HG03060 (cell line): Measurements from ENCODE around the gene TNNT1.
"Not testable (repeated sequence)": the region's sequence is repeated elsewhere in the genome, so short reads cannot be mapped to it uniquely, and the experiment has no call there.

ENCODE experiments used
- ATAC-seq: cut with Tn5 transposase; IDR thresholded peaks from one replicate; pipeline ENCODE4 v1.9.1; 2021; ENCODE audit warnings: low read depth, moderate number of reproducible peaks; ENCODE audit not compliant: unreplicated experiment

The TNNT1 gene

DNA sequence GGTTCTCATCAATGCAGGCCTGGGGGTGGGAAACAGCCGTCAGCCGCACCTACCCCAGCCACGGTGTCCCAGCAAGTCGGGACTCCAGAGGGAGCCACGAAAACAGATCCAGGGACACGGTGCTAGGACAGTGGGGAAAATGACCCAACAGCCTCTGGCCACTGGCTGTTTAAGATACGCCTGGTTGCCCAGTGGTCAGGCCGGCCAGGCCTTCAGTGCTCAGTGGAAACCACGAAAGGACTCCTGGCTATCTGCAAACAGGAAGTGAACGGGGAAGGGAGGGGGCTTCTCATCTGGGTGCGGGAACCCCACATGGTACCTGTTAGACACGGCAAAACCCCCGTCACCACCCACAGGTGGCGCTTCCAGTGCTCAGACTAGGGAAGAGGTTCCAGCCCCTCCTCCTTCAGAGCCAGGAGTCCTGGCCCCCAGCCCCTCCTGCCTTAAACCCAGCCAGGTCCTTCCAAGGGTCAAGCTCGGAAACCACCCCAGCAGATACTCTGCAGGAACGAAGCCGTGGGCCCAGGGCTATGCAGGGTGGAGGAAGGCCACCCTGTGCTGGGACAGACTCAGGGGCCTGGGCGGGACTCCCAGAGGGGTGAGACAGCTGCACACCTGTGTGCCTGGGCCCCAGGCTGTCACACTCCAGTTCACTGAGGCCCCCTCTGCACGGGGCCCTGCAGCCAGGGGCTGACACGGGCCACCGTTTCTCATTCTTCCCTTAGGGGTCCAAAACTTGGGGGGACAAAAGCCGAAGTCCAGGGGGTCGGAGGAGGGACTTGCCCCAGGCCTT is 36.0 kb downstream of the TNNT1 start:
- ATAC-seq: no peak

GRCh38 chr19:55112246-55112776 is 36.7 kb downstream of the TNNT1 start:
- ATAC-seq: no peak

DNA sequence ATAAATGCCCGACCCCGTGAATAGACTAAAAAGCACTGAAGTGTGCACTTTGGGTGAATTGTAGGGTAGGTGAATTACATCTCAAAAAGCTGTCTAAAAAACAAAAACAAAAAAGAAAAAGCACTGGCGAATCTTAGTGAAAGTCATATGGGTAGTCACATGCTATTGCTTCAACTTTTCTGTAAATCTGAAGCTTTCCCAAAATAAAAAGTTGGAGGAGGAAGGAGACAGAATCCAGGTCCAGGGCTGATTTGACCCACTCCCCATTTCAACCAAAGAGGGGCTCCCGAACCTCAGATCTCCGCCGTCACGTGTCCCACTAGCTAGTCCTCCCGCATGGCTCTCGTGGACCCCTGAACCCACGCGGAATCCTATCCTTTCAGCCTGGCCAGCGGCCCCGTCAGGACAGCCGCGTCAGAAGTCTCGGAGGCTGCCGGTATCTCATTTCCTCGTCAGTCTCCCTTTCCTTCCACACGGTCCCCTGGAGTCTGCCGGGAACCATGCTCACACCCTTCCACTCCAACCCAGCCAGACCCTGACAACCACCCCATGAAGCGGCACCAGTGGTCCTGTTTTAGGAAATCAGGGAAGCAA is 37.7 kb downstream of the TNNT1 start:
- ATAC-seq: no peak

DNA sequence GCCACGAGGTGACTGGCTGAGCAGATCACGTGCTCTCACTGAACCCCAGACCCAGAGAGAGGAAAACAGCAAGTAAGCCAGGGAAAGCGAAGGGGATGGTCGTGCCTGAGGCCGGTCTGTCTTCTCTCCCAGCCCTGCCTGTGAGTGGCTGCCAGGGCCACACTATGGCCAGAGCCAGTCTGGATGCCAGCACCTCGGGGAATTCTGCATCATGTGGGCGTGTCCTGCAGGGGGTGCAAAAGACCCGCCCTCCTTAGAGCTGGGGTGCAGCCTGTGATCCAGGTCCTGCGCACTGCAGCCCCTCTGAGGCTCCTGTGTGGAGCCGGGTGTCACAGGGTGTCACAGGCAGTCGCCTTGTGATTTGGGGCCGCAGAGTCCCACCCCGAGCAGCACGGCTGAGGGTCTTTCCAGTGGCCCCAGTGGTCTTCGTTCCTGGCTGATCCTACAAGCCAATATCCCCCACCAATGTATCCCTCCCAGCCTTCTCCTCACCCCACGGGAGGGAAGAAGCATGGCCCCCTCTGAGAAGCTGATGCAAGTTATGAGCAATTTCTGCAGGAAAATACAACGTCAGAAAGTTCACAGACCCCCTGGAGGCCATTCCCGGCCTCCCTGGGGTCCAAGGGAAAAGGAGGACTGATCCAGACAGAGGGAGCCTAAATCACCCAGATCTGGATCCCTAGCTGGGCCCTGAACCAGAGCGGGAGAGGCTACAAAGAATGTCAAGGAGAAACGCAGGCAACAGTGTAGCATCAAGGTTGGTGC is 39.3 kb downstream of the TNNT1 start:
- no peak for ATAC-seq

- ATAC-seq: not testable (repeated sequence)
Measured at GRCh38 chr19:55107252-55107651, 41.8 kb downstream of the TNNT1 start.

DNA sequence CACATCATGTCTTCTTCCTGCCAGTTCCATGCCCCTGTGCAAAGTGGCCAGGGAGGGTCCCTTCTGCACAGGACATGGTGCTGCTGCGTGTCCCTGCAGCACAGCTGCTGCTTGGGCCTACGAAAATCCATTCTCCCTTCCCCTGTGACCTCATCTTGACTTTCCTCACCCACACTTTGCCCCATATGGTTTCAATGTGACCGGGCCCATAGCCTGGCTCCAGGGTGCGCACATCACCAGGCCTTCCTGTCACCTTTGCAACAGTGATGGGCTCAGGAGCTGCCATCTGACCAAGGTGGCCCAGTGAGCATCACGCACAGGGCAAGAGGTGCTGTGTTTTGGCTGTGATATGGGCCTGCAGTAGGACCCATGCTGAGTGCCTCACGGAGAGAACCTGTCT is 42.4 kb downstream of the TNNT1 start:
- ATAC-seq: no peak

GRCh38 chr19:55105237-55105636 is 43.8 kb downstream of the TNNT1 start:
- ATAC-seq: no peak

GRCh38 chr19:55103190-55103589 is 45.8 kb downstream of the TNNT1 start:
- no peak for ATAC-seq

GRCh38 chr19:55101261-55101660 is 47.7 kb downstream of the TNNT1 start:
- no peak for ATAC-seq

- ATAC-seq: no peak
Measured at GRCh38 chr19:55099557-55100506, 49.2 kb downstream of the TNNT1 start.

DNA sequence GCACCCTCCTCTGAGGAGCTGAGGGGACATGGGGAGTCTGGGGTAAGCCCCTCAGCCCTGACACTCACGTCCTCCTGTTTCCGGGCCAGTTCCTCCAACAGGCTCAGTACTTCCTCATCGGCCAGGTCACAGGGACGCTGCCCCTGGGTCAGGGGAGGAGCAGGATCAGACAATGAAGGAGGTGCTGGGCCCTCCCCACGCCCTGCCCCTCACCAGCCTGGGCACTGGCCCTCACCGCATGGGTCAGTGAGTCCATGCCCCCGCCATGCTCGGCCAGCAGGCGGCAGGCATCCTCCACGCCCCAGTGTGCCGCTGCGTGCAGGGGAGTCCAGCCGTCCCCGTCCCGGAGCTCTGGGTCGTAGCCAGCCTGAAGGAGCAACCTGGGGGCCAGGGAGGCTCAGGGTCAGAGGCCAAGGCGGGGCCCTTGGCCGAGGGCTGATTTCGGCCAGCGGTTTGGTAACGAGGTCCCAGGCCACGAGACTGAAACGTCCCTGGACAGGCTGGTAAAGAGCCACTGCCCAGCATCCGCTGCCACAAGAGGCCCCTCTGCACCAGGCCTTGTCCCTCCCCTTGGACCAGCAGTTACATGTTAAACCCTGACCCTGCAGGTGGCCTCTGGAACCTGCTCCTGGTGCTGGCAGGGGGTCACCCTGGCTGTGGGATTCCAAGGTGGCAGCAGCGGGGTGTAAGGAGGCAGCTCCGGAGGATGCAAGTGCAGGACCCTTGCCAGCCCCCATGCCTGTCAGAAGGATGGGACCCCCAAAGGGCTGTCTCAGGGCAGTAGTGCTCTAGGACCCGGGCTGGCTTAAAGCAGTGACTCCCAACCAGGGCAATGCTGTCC is 50.1 kb downstream of the TNNT1 start:
- ATAC-seq: no peak

DNA sequence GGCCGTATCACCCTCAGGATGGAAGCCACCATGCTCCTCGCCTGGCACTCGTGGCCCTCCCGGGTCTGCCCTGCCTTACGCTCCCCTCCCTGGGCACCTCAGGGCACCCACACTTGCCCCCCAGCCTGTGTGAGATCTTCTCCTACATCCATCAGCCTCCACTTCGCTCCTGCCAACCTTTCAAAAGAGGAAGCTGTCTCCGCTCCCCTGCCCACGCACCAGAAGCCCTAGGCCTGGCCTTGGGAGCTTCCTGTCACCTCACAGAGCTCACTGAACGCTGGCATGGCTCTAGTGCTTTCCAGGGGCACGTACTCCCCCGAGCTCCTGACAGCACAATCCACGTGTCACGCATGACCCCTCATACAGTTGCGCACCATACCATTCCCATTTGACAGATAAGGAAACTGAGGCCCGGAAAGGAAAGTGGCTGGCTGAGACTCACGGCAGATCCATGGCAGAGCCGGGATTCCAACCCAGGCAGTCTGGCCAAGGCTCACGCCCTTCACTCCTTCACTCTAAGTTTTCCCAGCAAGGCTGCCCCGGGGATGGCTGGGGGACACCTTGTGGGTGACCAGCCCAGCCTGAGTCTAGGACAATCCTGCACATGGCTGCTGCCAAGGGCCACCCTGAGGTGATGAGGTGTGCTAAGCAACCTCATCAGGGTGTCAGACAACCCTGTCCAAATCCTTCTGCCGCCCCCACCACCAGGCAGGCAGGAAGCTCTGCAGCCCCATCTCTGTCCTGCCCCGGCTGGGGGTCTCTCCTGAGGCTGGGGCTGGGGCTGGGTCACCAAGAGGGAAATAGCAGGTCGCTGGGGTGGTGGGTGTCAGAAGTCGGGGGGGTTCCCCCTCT is 50.9 kb downstream of the TNNT1 start:
- ATAC-seq: no peak

DNA sequence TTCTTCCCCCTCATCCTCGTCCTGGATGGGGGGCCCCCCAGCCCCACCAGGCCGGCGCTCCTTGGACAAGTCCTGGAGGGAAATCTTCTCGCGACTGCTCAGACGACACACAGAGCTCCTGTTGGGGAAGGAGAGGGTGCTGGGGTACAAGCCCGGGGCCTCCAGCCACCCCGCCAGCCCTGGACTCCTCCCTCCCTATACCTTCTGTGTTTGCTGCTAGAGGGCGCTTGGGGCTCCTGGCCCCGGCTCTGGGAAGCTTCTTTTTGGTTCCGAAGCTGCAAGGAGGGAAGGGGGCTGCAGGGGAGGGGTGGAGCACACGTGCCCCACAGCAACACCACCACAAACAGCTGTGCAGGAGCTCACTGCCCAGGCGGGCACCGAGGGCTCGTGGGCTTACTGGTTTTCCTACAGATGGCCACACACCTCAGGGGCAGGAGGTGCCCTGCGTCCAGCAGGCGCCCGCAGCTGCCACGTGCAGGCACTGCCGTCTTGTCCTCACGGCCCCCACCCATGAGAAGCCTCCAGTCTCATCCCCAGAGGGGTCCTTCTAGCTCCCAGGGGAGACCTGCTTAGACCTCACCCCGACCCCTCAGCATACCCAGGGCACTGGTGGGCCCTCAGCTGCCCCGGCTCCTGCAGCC is 52.8 kb downstream of the TNNT1 start:
- no peak for ATAC-seq

DNA sequence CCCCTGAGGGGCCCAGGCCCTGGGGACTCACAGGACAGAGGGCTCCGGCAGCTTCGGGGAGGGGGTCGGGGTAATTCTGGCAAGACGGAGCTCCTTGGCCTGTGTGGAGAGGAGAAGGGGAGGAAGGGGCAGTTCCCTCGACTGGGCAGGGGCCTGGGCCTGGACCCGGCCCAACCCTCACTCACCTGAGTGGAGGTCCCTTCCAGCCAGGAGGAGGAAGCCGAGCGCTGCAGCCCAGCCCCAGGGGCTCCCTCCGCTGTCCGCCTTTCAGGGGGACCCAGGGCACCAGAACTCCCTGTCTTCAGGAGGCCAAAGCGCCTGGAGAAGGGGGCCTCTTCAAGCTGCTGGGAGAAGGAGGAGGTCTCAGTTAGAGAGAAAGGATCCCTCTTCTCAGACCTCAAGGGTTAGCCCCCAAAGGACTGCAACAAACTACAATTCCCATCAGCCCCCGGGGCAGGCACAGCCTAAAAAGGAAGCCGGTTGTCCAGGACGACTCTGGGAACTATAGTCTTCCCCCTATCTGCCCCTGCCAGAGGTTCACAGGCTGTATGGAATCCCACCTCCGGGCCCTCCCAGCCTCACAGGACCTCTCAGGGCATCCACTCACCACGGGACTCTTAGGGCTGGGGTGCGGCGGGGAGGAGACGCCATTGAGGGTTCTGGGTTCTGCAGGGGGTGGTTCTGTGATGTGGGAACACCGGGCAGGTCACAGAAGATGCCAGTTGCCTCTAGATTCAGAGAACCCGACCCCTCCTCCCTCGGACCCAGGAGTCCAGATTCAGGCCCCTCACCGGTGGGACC is 53.5 kb downstream of the TNNT1 start:
- ATAC-seq: no peak

DNA sequence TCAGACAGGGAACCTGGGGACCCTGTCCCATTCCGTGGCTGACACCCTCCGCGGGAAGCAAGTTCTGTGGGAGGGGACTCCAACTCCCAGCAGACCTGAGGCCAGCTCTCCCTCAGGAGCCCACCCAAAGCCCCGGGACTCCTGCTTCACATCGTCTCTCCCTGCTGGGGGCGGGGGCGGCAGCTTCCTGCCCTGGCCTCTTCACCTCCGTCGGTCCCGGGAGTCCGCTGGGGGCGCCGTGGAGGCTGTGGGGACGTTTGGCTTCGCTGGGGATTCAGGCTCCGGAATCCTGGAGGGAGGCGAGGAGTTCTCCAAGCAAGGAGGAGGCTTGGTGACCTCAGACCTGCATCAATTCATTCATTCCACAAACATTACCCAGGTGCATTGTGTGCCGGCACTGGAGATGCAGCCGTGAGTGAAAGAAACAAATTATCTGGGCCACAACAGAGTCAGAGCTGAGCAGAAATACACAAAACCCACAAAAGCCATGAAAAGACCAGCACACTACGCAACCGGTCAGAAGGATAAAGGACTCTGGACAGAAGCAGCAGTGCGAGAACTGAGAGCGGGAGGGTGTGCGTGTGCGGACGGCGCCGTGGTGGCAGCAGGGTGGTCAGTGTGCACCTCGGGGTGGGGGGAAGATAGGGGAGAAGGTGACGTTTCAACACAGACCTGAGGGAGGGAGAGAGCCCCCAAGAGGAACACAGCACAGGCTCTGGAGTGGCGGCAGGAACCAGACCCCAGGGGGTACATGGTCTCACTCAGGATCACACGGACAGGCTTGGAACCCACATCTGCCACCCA is 54.3 kb downstream of the TNNT1 start:
- no peak for ATAC-seq
